HepG2 (cell line): ENCODE measurements around the gene BLOC1S4. TPM values are rescaled to one million over a fixed set of nuclear protein-coding genes. Genes with fewer than 3 reads are reported as not detected.

Source experiments
- BCL6 ChIP-seq: IDR thresholded peaks from 2 replicates; pipeline ENCODE4 v1.6.1; 2016; ENCODE audit warnings: missing genetic modification reagents, missing compliant biosample characterization
- CAMTA2 ChIP-seq: sonication (generic); formaldehyde crosslinking; IDR thresholded peaks from 2 replicates; pipeline ENCODE4 v1.4.0; 2020; ENCODE audit warnings: mild to moderate bottlenecking, missing genetic modification reagents, borderline replicate concordance
- FOXC1 ChIP-seq: sonication (generic); formaldehyde crosslinking; IDR thresholded peaks from 2 replicates; pipeline ENCODE4 v1.8.0; 2022; ENCODE audit warnings: mild to moderate bottlenecking, missing genetic modification reagents, borderline replicate concordance
- GABPB1 ChIP-seq: IDR thresholded peaks from 2 replicates; pipeline ENCODE4 v1.6.1; 2016; ENCODE audit warnings: mild to moderate bottlenecking, missing genetic modification reagents, moderate library complexity, missing compliant biosample characterization
- HNF4G ChIP-seq, 2 experiments: sonication (generic) in 1 of 2; formaldehyde crosslinking in 1 of 2; IDR thresholded peaks; 2 replicates each; pipeline versions ENCODE4 v1.4.0 to v1.6.1; 2011 to 2020; ENCODE audit warnings: borderline replicate concordance in 2 of 2, low read depth in 2 of 2, mild to moderate bottlenecking in 2 of 2, low read length in 1 of 2, missing genetic modification reagents in 1 of 2, moderate library complexity in 1 of 2
- HOXD1 ChIP-seq: sonication (generic); formaldehyde crosslinking; IDR thresholded peaks from 2 replicates; pipeline ENCODE4 v1.5.0; 2020; ENCODE audit warnings: missing genetic modification reagents
- PTBP1 ChIP-seq: fragments of 200-400 bp; formaldehyde crosslinking; IDR thresholded peaks from 2 replicates; pipeline ENCODE4 v1.6.1; 2018; ENCODE audit warnings: low read length, low read depth; ENCODE audit not compliant: poor library complexity, severe bottlenecking
- RFX1 ChIP-seq: fragments of 450-650 bp; IDR thresholded peaks from 2 replicates; pipeline ENCODE4 v1.6.1; 2017
- TEAD3 ChIP-seq: optimal IDR thresholded peaks from 2 replicates; pipeline ENCODE3; 2016; ENCODE audit warnings: borderline replicate concordance
- ZNF180 ChIP-seq: sonication (generic); formaldehyde crosslinking; IDR thresholded peaks from 2 replicates; pipeline ENCODE4 v1.4.0; 2020; ENCODE audit warnings: low read depth, missing genetic modification reagents, borderline replicate concordance
- ZNF512B ChIP-seq: sonication (generic); formaldehyde crosslinking; IDR thresholded peaks from 2 replicates; pipeline ENCODE4 v1.5.1; 2020; ENCODE audit warnings: missing genetic modification reagents, mild to moderate bottlenecking, borderline replicate concordance
- polyA plus RNA-seq, 8 experiments: library from polyadenylated mRNA; depleted of rRNA in 3 of 8; stranded (reverse) in 7 of 8; unstranded in 1 of 8; fragments of >200 nt; fragmentation: Illumina TruSeq in 4 of 8; extraction: Trizol in 4 of 8; gene quantifications; 2 replicates each; pipeline versions ENCODE4 v1.2.1 to v1.2.3, GENCODE V29; 2011 to 2016; ENCODE audit warnings: low read depth in 4 of 8, missing spikeins in 1 of 8, mixed read lengths in 1 of 8; ENCODE audit not compliant: insufficient read depth in 1 of 8
- total RNA-seq, 5 experiments: library from RNA; depleted of rRNA; stranded (reverse); fragments of >200 nt; fragmentation: Illumina TruSeq; extraction: Trizol; gene quantifications; 2 replicates each; pipeline ENCODE4 v1.2.3, GENCODE V29; 2016; ENCODE audit warnings: low read depth in 1 of 5
- TF ChIP-seq, protein P1 (sequence below): sonication (generic); formaldehyde crosslinking; IDR thresholded peaks from 2 replicates; pipeline ENCODE4 v1.5.1; 2020; ENCODE audit warnings: mild to moderate bottlenecking, moderate library complexity, missing genetic modification reagents
- TF ChIP-seq, protein P2 (sequence below): sonication (generic); formaldehyde crosslinking; IDR thresholded peaks from 2 replicates; pipeline ENCODE4 v1.4.0; 2020; ENCODE audit warnings: mild to moderate bottlenecking, missing genetic modification reagents, borderline replicate concordance
- TF ChIP-seq, protein P3 (sequence below): sonication (generic); formaldehyde crosslinking; IDR thresholded peaks from 2 replicates; pipeline ENCODE4; 2020; ENCODE audit warnings: missing genetic modification reagents, mild to moderate bottlenecking, borderline replicate concordance
- TF ChIP-seq, protein P4 (sequence below): sonication (generic); formaldehyde crosslinking; IDR thresholded peaks from 2 replicates; pipeline ENCODE4 v1.8.0; 2022; ENCODE audit warnings: low read depth, missing genetic modification reagents
- TF ChIP-seq, protein P5 (sequence below): sonication (generic); formaldehyde crosslinking; IDR thresholded peaks from 2 replicates; pipeline ENCODE4 v1.5.0; 2020; ENCODE audit warnings: mild to moderate bottlenecking, low read depth, missing genetic modification reagents, borderline replicate concordance

BLOC1S4 gene
- total and polyA plus RNA-seq, 2 of the 13 experiments (the other 11 are each of a cell fraction or from before 2014, with no cell fraction given) = 15.5 to 20.9 TPM

DNA sequence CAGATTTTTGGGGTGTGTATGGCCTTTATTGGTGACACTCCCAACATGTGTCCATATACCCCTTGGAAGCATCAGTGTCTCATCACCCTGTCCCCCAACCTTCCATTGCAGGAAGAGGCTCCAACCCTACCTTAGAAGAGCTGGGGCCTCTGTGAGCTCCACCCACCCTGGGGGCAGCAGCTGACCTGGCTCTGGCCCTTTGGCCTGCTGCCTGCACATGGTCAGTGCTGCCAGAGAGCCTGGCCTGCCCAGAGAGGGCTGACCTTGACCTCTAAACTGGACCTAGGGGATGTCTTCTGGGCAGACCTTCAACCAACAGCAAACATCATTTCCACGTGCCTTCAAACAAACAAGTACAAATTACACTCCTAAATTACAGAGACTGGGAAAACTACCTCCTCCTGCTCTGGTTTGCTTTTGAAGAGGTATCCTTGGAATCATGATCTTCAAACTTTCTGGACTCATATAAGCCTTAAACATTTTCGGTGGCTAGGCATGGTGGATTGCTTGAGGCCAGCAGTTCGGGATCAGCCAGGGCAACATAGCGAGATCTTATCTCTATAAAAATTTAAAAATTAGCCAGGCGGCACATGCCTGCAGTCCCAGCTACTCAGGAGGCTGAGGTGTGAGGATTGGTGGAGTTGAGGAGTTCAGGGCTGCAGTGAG lies 39.2 kb downstream of the BLOC1S4 start (continued):
- TF ChIP-seq ZNF512B (CRISPR knock-in tag) = 0 out of 2 replicates have a peak, but pooled peaks have one; percentile 87
- peak; percentile 74 for TF ChIP-seq TEAD3 (CRISPR knock-in tag)
- TF ChIP-seq, protein P1, sequence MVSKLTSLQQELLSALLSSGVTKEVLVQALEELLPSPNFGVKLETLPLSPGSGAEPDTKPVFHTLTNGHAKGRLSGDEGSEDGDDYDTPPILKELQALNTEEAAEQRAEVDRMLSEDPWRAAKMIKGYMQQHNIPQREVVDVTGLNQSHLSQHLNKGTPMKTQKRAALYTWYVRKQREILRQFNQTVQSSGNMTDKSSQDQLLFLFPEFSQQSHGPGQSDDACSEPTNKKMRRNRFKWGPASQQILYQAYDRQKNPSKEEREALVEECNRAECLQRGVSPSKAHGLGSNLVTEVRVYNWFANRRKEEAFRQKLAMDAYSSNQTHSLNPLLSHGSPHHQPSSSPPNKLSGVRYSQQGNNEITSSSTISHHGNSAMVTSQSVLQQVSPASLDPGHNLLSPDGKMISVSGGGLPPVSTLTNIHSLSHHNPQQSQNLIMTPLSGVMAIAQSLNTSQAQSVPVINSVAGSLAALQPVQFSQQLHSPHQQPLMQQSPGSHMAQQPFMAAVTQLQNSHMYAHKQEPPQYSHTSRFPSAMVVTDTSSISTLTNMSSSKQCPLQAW = peak; percentile 96
- TF ChIP-seq BCL6 (CRISPR knock-in tag) = peak; percentile 98
- TF ChIP-seq, protein P2, sequence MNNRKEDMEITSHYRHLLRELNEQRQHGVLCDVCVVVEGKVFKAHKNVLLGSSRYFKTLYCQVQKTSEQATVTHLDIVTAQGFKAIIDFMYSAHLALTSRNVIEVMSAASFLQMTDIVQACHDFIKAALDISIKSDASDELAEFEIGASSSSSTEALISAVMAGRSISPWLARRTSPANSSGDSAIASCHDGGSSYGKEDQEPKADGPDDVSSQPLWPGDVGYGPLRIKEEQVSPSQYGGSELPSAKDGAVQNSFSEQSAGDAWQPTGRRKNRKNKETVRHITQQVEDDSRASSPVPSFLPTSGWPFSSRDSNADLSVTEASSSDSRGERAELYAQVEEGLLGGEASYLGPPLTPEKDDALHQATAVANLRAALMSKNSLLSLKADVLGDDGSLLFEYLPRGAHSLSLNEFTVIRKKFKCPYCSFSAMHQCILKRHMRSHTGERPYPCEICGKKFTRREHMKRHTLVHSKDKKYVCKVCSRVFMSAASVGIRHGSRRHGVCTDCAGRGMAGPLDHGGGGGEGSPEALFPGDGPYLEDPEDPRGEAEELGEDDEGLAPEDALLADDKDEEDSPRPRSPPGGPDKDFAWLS = no peak
- no peak for TF ChIP-seq CAMTA2 (CRISPR knock-in tag)
- no peak for TF ChIP-seq RFX1
- TF ChIP-seq, protein P3, sequence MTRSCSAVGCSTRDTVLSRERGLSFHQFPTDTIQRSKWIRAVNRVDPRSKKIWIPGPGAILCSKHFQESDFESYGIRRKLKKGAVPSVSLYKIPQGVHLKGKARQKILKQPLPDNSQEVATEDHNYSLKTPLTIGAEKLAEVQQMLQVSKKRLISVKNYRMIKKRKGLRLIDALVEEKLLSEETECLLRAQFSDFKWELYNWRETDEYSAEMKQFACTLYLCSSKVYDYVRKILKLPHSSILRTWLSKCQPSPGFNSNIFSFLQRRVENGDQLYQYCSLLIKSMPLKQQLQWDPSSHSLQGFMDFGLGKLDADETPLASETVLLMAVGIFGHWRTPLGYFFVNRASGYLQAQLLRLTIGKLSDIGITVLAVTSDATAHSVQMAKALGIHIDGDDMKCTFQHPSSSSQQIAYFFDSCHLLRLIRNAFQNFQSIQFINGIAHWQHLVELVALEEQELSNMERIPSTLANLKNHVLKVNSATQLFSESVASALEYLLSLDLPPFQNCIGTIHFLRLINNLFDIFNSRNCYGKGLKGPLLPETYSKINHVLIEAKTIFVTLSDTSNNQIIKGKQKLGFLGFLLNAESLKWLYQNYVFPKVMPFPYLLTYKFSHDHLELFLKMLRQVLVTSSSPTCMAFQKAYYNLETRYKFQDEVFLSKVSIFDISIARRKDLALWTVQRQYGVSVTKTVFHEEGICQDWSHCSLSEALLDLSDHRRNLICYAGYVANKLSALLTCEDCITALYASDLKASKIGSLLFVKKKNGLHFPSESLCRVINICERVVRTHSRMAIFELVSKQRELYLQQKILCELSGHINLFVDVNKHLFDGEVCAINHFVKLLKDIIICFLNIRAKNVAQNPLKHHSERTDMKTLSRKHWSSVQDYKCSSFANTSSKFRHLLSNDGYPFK (CRISPR knock-in tag) = peak; percentile 48; the same call in 1 of the 2 replicates
- peak; percentile 58; the same call in 1 of the 2 replicates for TF ChIP-seq HOXD1 (CRISPR knock-in tag)
- TF ChIP-seq ZNF180 (CRISPR knock-in tag) = no peak
- TF ChIP-seq GABPB1 = peak; percentile 69
- TF ChIP-seq, protein P4, sequence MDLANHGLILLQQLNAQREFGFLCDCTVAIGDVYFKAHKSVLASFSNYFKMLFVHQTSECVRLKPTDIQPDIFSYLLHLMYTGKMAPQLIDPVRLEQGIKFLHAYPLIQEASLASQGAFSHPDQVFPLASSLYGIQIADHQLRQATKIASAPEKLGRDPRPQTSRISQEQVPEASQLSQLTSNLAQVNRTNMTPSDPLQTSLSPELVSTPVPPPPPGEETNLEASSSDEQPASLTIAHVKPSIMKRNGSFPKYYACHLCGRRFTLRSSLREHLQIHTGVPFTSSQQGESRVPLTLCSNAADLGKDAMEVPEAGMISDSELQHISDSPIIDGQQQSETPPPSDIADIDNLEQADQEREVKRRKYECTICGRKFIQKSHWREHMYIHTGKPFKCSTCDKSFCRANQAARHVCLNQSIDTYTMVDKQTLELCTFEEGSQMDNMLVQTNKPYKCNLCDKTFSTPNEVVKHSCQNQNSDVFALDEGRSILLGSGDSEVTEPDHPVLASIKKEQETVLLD = no peak
- TF ChIP-seq, protein P5, sequence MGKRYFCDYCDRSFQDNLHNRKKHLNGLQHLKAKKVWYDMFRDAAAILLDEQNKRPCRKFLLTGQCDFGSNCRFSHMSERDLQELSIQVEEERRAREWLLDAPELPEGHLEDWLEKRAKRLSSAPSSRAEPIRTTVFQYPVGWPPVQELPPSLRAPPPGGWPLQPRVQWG (CRISPR knock-in tag) = no peak
- TF ChIP-seq PTBP1 = no peak
- TF ChIP-seq HNF4G (IDR thresholded peaks at IDR 0.05; ENCODE audit: borderline replicate concordance, low read depth, low read length) = peak; percentile 81
- TF ChIP-seq HNF4G (CRISPR knock-in tag; IDR thresholded peaks at IDR 0.05; ENCODE audit: borderline replicate concordance, low read depth) = peak; percentile 90
- no peak for TF ChIP-seq FOXC1 (CRISPR knock-in tag)
